Activated naive CD4-positive, alpha-beta T cell (primary cell): ENCODE data around the gene LYPD8.

Source experiments
- DNase-seq, 4 experiments: peaks; one replicate each; lab custom pipeline; 2025; lab: John Stamatoyannopoulos, UW

Gene LYPD8

DNA sequence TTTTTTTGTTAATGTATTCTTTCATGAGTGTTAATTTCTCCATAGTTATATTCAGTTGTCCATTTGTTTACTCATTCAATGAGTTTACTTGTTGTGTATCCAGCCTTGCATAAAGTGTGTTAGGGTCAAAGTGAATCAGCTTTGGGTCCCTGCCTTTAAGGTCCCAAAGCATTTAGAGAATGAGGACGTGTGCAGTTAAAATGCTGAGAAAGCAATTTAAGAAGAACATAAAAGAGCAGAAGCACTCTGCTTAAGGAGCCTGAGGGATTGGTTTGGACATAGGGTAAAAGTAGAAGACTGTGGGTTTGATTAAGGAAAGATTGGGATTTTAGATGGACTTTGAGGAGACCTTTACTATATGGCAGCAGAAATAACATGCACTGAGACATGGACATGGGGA is 56.5 kb downstream of the LYPD8 start:
- no peak for DNase-seq

DNA sequence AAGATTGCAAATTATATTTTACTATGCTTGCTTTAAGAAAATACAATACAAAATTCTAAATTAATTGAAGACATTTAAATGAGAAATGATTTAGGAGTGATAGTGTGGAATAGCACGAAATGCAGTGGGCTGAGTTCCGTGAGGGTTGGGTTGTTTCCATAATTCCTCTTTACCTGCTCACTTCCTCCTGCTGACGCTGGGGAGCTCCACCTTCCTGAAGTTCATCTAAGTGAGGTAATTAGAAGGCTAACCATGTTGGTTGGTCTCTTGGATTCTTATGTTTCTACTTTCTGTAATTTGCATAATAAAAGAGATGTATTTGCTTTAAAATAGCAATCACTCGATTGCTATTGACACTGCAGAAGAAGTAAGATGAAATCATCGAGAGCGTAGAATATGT is 57.7 kb downstream of the LYPD8 start:
- no peak for DNase-seq

- DNase-seq: no peak
Observed at GRCh38 chr1:248696774-248697173, 58.8 kb downstream of the LYPD8 start.

- DNase-seq: no peak
Observed at GRCh38 chr1:248696261-248696660, 59.3 kb downstream of the LYPD8 start.

DNA sequence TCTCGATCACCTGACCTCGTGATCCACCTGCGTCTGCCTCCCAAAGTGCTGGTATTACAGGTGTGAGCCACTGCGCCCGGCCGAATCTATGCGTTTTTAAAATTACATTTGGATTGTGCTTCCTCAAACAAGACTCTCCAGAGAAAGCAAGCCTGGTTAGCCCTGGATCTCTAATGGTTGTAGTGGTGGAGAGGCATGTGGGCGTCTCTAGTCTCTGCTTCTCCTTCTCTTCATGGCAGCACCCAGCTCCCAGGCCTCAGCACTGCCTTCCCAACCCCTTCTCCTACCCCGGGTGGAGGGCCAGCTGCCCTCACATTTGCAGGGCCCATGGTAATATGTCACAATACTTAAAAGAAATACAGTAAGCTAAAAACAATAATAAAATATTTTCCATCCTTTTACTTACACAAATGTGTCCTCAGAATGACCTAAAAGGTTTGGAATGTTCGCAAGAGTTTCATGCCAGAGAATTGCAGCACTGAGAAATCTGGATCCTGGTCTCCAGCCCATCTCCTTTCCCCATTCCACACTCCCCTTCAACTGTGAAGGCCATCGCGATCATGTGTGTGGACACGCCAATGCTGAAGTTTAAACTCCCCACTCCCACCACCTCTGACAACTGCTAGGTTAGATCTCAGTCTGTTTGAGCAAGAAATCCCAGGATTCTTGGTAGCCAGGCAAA is 60.0 kb downstream of the LYPD8 start:
- no peak for DNase-seq

GRCh38 chr1:248691567-248692155 is 63.9 kb downstream of the LYPD8 start:
- DNase-seq: no peak
